ENCODE measurements around the gene DDR2. TPM values are rescaled to one million over a fixed set of nuclear protein-coding genes. Genes with fewer than 3 reads are reported as not detected.

DDR2 gene
- total RNA-seq, 2 donors from 2014 or later = 14.2 to 27.0 TPM

DNA sequence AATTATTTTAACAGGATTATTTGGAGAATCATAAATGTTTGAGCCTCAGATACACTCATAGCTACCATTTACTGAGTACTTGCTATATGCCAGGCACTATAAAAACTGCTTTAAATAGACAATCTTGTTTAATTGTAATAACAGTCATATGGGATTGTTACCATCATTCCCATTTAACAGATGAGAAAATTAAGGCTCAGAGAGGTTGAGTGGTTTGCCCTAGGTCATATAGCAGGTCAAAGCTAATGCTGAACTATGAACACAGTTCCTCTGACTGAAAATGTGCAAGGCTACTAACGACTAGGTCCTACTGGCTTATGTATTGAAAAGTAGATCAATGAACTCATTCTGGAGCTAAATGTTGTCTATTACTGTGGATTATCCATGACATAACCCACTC, 63.4 kb downstream of the DDR2 start:
- peaks cover 7% of the 10 kb centered on the region for H3K4me1 ChIP-seq (replicated peaks)

DNA sequence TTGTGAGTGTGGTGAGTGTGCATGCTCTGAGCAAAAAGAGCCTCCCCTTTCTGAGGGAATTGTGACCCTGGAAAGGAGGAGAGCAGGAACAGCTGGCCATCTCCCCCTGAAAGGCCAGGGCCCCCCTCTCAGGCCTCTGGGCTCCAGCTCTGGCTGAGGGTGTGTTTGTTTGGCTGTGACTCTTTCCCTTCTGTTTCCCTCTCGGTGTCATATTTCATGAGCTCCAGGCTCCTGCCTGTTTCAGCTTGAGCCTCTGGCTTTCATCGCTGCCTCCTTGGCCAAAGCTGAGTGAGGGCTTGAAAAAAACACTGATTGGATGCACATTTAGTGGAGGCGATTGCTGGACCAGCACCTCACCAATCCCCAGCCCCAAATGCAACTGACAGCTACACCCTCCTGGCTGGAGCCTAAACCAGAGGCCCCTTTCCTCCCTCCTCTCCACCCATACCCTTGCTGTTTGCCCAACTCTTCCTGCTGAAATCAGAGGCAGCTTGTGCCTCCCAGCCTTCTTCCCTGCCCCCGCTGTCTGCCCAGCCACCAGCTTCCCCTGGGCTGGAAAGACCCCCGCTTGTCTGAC, 64.1 kb downstream of the DDR2 start:
- H3K36me3 ChIP-seq = no peaks in the 10 kb centered on the region
- H3K27ac ChIP-seq = peak overlapping the region; percentile 71 to 74
- intact Hi-C loops (cut with DNase I) = no loop called here
- peak; percentile 89 for DNase-seq (ENCODE audit: low spot score)
- H3K9me3 ChIP-seq = no peaks in the 10 kb centered on the region
- peaks cover 7% of the 10 kb centered on the region for H3K4me1 ChIP-seq (replicated peaks)
- no peaks in the 10 kb centered on the region for H3K27me3 ChIP-seq (replicated peaks; ENCODE audit: insufficient read depth)
- no peak overlapping the region for H3K4me3 ChIP-seq
- 19% methylated on average over 5 of the region's 5 CpGs for WGBS
- TF ChIP-seq, protein P1, sequence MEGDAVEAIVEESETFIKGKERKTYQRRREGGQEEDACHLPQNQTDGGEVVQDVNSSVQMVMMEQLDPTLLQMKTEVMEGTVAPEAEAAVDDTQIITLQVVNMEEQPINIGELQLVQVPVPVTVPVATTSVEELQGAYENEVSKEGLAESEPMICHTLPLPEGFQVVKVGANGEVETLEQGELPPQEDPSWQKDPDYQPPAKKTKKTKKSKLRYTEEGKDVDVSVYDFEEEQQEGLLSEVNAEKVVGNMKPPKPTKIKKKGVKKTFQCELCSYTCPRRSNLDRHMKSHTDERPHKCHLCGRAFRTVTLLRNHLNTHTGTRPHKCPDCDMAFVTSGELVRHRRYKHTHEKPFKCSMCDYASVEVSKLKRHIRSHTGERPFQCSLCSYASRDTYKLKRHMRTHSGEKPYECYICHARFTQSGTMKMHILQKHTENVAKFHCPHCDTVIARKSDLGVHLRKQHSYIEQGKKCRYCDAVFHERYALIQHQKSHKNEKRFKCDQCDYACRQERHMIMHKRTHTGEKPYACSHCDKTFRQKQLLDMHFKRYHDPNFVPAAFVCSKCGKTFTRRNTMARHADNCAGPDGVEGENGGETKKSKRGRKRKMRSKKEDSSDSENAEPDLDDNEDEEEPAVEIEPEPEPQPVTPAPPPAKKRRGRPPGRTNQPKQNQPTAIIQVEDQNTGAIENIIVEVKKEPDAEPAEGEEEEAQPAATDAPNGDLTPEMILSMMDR (IDR thresholded peaks at IDR 0.05) = no peak
- peak; percentile 97 for TF ChIP-seq POLR2AphosphoS5 (IDR thresholded peaks at IDR 0.05)
- TF ChIP-seq POLR2A (IDR thresholded peaks at IDR 0.05) = peak; percentile 30

More for the DNA sequence above, 63.4 kb downstream of the DDR2 start:
- Histone ChIP-seq H3K4me3 (no peak overlapping the region), H3K36me3 (no peaks in the 10 kb centered on the region), H3K27ac (peak overlapping the region in 1 of 2 donors; percentile 74), H3K27me3 (replicated peaks; ENCODE audit: insufficient read depth) (no peaks in the 10 kb centered on the region), H3K9me3 (no peaks in the 10 kb centered on the region)
- intact Hi-C loops (cut with DNase I) = no loop called here
- WGBS = 45% methylated on average over 1 of the region's 1 CpG
- TF ChIP-seq POLR2A (IDR thresholded peaks at IDR 0.05) (no peak), POLR2AphosphoS5 (IDR thresholded peaks at IDR 0.05) (no peak)
- TF ChIP-seq, protein P1 (IDR thresholded peaks at IDR 0.05) = no peak
- no peak for DNase-seq (ENCODE audit: low spot score)

DNA sequence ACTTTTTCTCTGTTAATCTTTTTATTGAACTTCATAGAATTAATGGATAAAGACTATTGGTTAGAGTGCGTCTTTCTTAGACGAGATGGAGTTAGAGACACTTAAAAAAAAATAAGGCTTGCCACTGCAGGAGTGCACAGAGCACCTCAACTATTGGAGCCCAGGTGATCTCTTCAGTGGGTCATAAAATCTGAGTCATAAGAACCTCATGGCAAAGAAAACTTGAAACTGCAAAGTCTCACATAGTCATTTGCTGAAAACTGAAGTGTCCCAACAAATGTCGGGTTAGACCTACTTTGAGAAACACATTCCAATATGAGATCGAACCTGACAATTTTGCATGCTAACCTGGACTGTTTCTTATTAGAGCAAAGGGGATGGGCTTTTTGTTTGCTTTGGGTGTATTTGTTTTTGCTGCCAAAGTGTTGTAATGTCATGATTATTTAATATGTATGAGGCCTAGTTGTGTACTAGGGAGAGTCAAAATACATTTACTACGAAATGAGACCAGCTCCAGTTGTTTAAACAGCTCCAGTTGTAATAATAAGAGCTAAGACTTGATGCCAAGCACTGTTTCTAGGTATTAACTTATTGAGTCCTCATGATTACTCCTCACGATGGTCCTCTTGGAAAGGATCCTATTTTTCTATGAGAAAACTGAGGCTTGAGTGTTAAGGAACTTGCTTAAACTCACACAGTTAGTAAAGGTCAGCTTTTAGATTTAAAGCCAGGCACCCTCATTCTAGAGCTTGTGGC, 65.1 kb downstream of the DDR2 start:
- Histone ChIP-seq H3K4me3 (no peak overlapping the region), H3K27ac (peak overlapping the region; percentile 71 to 74), H3K36me3 (no peaks in the 10 kb centered on the region), H3K4me1 (replicated peaks) (peaks cover 7% of the 10 kb centered on the region), H3K9me3 (no peaks in the 10 kb centered on the region), H3K27me3 (replicated peaks; ENCODE audit: insufficient read depth) (no peaks in the 10 kb centered on the region)
- no peak for DNase-seq (ENCODE audit: low spot score)
- WGBS = 42% methylated on average over 6 of the region's 6 CpGs
- TF ChIP-seq POLR2A (IDR thresholded peaks at IDR 0.05) = no peak
- TF ChIP-seq POLR2AphosphoS5 (IDR thresholded peaks at IDR 0.05) = peak; percentile 4
- intact Hi-C loops (cut with DNase I) = no loop called here

DNA sequence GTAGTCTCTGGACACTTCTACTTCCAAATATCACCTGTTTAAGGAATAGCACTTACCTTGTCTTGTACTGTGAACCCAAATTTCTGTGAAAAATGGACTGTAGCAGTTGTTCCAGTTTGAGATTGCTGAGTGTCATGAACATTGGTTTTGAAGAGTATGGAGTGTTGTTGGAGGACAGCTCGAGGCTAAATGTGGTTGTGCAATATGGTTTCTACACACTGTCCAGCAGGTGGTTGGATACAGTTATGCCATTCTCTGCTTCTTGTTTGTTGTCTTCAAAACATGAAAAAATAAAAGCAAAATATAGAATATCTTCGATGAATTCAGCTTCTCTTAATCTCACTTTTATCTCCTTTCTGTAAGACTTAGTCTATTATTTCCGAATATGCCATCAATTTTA, 67.1 kb downstream of the DDR2 start:
- intact Hi-C loops (cut with DNase I) = no loop called here
- H3K36me3 ChIP-seq = no peaks in the 10 kb centered on the region
- no peaks in the 10 kb centered on the region for H3K27me3 ChIP-seq (replicated peaks; ENCODE audit: insufficient read depth)
- 89% methylated on average over 3 of the region's 3 CpGs for WGBS
- TF ChIP-seq POLR2AphosphoS5 (IDR thresholded peaks at IDR 0.05) (no peak), POLR2A (IDR thresholded peaks at IDR 0.05) (no peak)
- TF ChIP-seq, protein P1 (IDR thresholded peaks at IDR 0.05) = no peak
- H3K4me1 ChIP-seq (replicated peaks) = peaks cover 4% of the 10 kb centered on the region
- no peak overlapping the region for H3K27ac ChIP-seq
- H3K4me3 ChIP-seq = no peak overlapping the region
- DNase-seq (ENCODE audit: low spot score) = no peak
- no peaks in the 10 kb centered on the region for H3K9me3 ChIP-seq

DNA sequence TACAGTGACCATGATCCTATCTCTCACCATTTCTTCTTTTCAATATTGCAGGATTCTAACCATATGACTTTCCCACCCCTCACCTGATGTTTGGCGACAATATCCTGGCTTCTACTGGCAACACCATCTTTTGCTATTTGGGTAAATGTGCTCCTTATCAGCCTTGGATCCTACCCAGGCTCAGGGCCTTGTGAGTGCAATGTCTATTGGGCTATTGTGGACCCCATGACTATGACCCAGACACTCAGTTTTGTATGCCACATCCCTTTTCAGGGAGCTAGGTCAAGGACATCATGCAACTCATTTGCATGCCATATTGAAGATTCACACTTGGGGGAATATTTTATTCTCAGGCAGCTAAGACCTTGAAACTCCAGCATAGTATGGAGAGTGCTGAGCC, 67.9 kb downstream of the DDR2 start:
- no peak overlapping the region for H3K27ac ChIP-seq
- H3K9me3 ChIP-seq = no peaks in the 10 kb centered on the region
- WGBS = 92% methylated on average over 1 of the region's 1 CpG
- no peak overlapping the region for H3K4me3 ChIP-seq
- no peak for DNase-seq (ENCODE audit: low spot score)
- no peaks in the 10 kb centered on the region for H3K36me3 ChIP-seq
- TF ChIP-seq POLR2AphosphoS5 (IDR thresholded peaks at IDR 0.05) = no peak
- no peak for TF ChIP-seq POLR2A (IDR thresholded peaks at IDR 0.05)
- TF ChIP-seq, protein P1 (IDR thresholded peaks at IDR 0.05) = no peak
- intact Hi-C loops (cut with DNase I) = no loop called here
- H3K27me3 ChIP-seq (replicated peaks; ENCODE audit: insufficient read depth) = no peaks in the 10 kb centered on the region
- H3K4me1 ChIP-seq (replicated peaks) = peaks cover 4% of the 10 kb centered on the region
